IMR-90 (cell line): Measurements from ENCODE around the gene DHCR24. TPM values are rescaled to one million over a fixed set of nuclear protein-coding genes. Genes with fewer than 3 reads are reported as not detected.

ENCODE experiments used
- ATAC-seq: fragments of 200-7000 bp; cut with Tn5 transposase; 2 replicates; pipeline ENCODE4 v1.9.1; 2020; ENCODE audit warnings: low read depth, mild to moderate bottlenecking, moderate library complexity
- BruUV-seq: library from RNA; stranded (reverse); fragments of 400-500 nt; replicated peaks from 2 replicates; lab custom pipeline; 2021; lab: Mats Ljungman, UMichigan
- CTCF ChIA-PET: fragments of 300-600 bp; formaldehyde crosslinking; extraction: SDS; loops from one replicate; lab custom pipeline; 2021; ENCODE audit warnings: antibody characterized with exemption; lab: Yijun Ruan, JAX
- POLR2A ChIA-PET: fragments of 300-600 bp; sonication (Branson Sonifier 250); formaldehyde crosslinking; loops from one replicate; lab custom pipeline; 2022; ENCODE audit warnings: antibody characterized with exemption; ENCODE audit not compliant: unreplicated experiment; lab: Charles Lee
- DNase-seq: peaks from one replicate; pipeline ENCODE4 v3.0.0; 2013
- H2AFZ ChIP-seq: replicated peaks from 2 replicates; pipeline ENCODE3; 2013; ENCODE audit warnings: low read length, mild to moderate bottlenecking; ENCODE audit not compliant: poor library complexity
- H2AK5ac ChIP-seq: 2 replicates; pipeline ENCODE4 v1.6.1; 2013; ENCODE audit warnings: low read depth, low read length, inconsistent platforms
- H2AK9ac ChIP-seq: replicated peaks from 2 replicates; pipeline ENCODE3; 2013; ENCODE audit warnings: mild to moderate bottlenecking, low read depth, low read length, moderate library complexity; ENCODE audit not compliant: poor library complexity
- H2BK120ac ChIP-seq: 2 replicates; pipeline ENCODE4 v1.6.1; 2013; ENCODE audit warnings: low read depth, low read length, inconsistent platforms
- H2BK15ac ChIP-seq: 3 replicates; pipeline ENCODE4 v1.6.1; 2013; ENCODE audit warnings: low read depth, low read length, inconsistent platforms
- H2BK20ac ChIP-seq: 2 replicates; pipeline ENCODE4 v1.6.1; 2013; ENCODE audit warnings: low read depth, mild to moderate bottlenecking, inconsistent platforms, low read length, moderate library complexity
- H2BK5ac ChIP-seq: 2 replicates; pipeline ENCODE4 v1.6.1; 2013; ENCODE audit warnings: mild to moderate bottlenecking, low read depth, low read length, inconsistent platforms; ENCODE audit not compliant: poor library complexity, severe bottlenecking
- H3K14ac ChIP-seq: replicated peaks from 2 replicates; pipeline ENCODE4 v1.6.1; 2013; ENCODE audit warnings: low read depth, low read length, inconsistent platforms
- H3K18ac ChIP-seq: 2 replicates; pipeline ENCODE4 v1.6.1; 2013; ENCODE audit warnings: low read depth, low read length, control low read depth
- H3K23ac ChIP-seq: 2 replicates; pipeline ENCODE4 v1.6.1; 2013; ENCODE audit warnings: low read depth, low read length, inconsistent platforms
- H3K27ac ChIP-seq: 2 replicates; pipeline ENCODE4 v1.5.1; 2013; ENCODE audit warnings: mild to moderate bottlenecking, control low read depth, low read length; ENCODE audit not compliant: insufficient read depth
- H3K27me3 ChIP-seq: 2 replicates; pipeline ENCODE4 v1.6.1; 2013; ENCODE audit warnings: low read length; ENCODE audit not compliant: control insufficient read depth, insufficient read depth
- H3K36me3 ChIP-seq: 2 replicates; pipeline ENCODE4 v1.6.1; 2013; ENCODE audit warnings: low read length, mixed read lengths; ENCODE audit not compliant: control insufficient read depth, insufficient read depth
- H3K4ac ChIP-seq: 2 replicates; pipeline ENCODE4 v1.6.1; 2013; ENCODE audit warnings: low read depth, low read length, inconsistent platforms
- H3K4me1 ChIP-seq: 2 replicates; pipeline ENCODE4 v1.6.1; 2013; ENCODE audit warnings: low read length, mixed read lengths; ENCODE audit not compliant: control insufficient read depth, insufficient read depth
- H3K4me2 ChIP-seq: 2 replicates; pipeline ENCODE4 v1.6.1; 2013; ENCODE audit warnings: low read depth, mild to moderate bottlenecking, control low read depth, low read length, moderate library complexity
- H3K4me3 ChIP-seq: 2 replicates; pipeline ENCODE4 v1.5.1; 2013; ENCODE audit warnings: low read depth, mild to moderate bottlenecking, control low read depth, low read length, moderate library complexity; ENCODE audit not compliant: insufficient read depth
- H3K56ac ChIP-seq: 2 replicates; pipeline ENCODE4 v1.6.1; 2013; ENCODE audit warnings: low read length, inconsistent platforms; ENCODE audit not compliant: insufficient read depth; ENCODE audit errors: extremely low read depth
- H3K79me1 ChIP-seq, 2 experiments: 2 replicates each; pipeline ENCODE4 v1.6.1; 2013; ENCODE audit warnings: low read length in 2 of 2, inconsistent platforms in 1 of 2, low read depth in 1 of 2
- H3K9ac ChIP-seq: 2 replicates; pipeline ENCODE4 v1.6.1; 2013; ENCODE audit warnings: low read depth, low read length, control low read depth
- H3K9me1 ChIP-seq: 2 replicates; pipeline ENCODE4 v1.6.1; 2013; ENCODE audit warnings: low read length, inconsistent platforms; ENCODE audit not compliant: insufficient read depth
- H3K9me3 ChIP-seq: 2 replicates; pipeline ENCODE4 v1.6.1; 2013; ENCODE audit warnings: low read length; ENCODE audit not compliant: control insufficient read depth, insufficient read depth
- H4K20me1 ChIP-seq: 2 replicates; pipeline ENCODE4 v1.6.1; 2013; ENCODE audit warnings: low read length, inconsistent platforms; ENCODE audit not compliant: insufficient read depth
- H4K5ac ChIP-seq: 2 replicates; pipeline ENCODE4 v1.6.1; 2013; ENCODE audit warnings: mild to moderate bottlenecking, low read depth, low read length, control low read depth
- H4K8ac ChIP-seq, 2 experiments: 2 replicates each; pipeline ENCODE4 v1.6.1; 2013; ENCODE audit warnings: low read depth in 2 of 2, low read length in 2 of 2, control low read depth in 1 of 2, inconsistent platforms in 1 of 2
- H4K91ac ChIP-seq: 2 replicates; pipeline ENCODE4 v1.6.1; 2013; ENCODE audit warnings: low read depth, low read length, inconsistent platforms; ENCODE audit not compliant: insufficient read depth
- CEBPB ChIP-seq: IDR thresholded peaks from 2 replicates; pipeline ENCODE4 v1.6.1; 2012; ENCODE audit warnings: low read depth, low read length, improper control_type of control experiment
- CTCF ChIP-seq: conservative IDR thresholded peaks from 2 replicates; pipeline ENCODE4 v1.5.1; 2012; ENCODE audit warnings: mild to moderate bottlenecking, low read depth, low read length, improper control_type of control experiment
- MAZ ChIP-seq: IDR thresholded peaks from 2 replicates; pipeline ENCODE4 v1.6.1; 2012; ENCODE audit warnings: low read depth, mild to moderate bottlenecking, low read length, improper control_type of control experiment, moderate library complexity, borderline replicate concordance
- WGBS, 2 experiments: methylation state at CpG; one replicate each; pipeline versions ENCODE4 v1.1.5 to v1.1.7; 2013; ENCODE audit warnings: missing lambda C conversion rate in 2 of 2; ENCODE audit not compliant: insufficient read length in 1 of 2; ENCODE audit errors: extremely low coverage in 2 of 2; 5-methylcytosine and 5-hydroxymethylcytosine counted together
- dilution Hi-C: fragments of 300-500 bp; cut with HindIII; formaldehyde crosslinking; loops from one replicate; pipeline ENCODE4 v1.14.3; 2018; ENCODE audit warnings: low sequenced_read_pairs; ENCODE audit not compliant: unreplicated experiment
- in situ Hi-C: fragments of 300-500 bp; cut with MboI; formaldehyde crosslinking; loops from 3 replicates; pipeline ENCODE4 v1.14.3; 2019; ENCODE audit warnings: low sequenced_read_pairs, inconsistent platforms, mixed read lengths
- intact Hi-C: fragments of 100-400 bp; cut with micrococcal nuclease; formaldehyde crosslinking; loops from 2 replicates; pipeline ENCODE4 v1.10.0; 2022
- polyA plus RNA-seq, 3 experiments: library from polyadenylated mRNA; depleted of rRNA; stranded (reverse); fragments of >200 nt; gene quantifications; 2 replicates each; pipeline ENCODE4 v1.2.3, GENCODE V29; 2012; ENCODE audit warnings: low replicate concordance in 1 of 3
- total RNA-seq: library from RNA; depleted of rRNA; stranded (reverse); fragments of >200 nt; gene quantifications from 2 replicates; pipeline ENCODE4 v1.2.3, GENCODE V29; 2012

The DHCR24 gene
- total and polyA plus RNA-seq, 2 of the 4 experiments (the other 2 are of a cell fraction): 130 to 194 TPM

- Histone ChIP-seq H3K36me3 (no peaks in the 10 kb centered on the region), H4K5ac (no peak overlapping the region), H4K20me1 (no peaks in the 10 kb centered on the region), H3K23ac (no peak overlapping the region), H3K4me1 (no peaks in the 10 kb centered on the region), H3K4me2 (no peak overlapping the region), H3K56ac (no peak overlapping the region), H4K8ac (no peak overlapping the region), H3K9me1 (no peaks in the 10 kb centered on the region), H2BK15ac (no peak overlapping the region), H2BK20ac (no peak overlapping the region), H3K27ac (no peak overlapping the region), H4K91ac (no peak overlapping the region), H2BK5ac (no peak overlapping the region), H3K9me3 (no peaks in the 10 kb centered on the region; the same call in 1 of the 2 replicates), H3K18ac (no peak overlapping the region), H2AFZ (no peak overlapping the region), H3K4me3 (no peak overlapping the region), H3K27me3 (peaks cover 44% of the 10 kb centered on the region), H3K9ac (no peak overlapping the region), H2BK120ac (no peak overlapping the region), H3K79me1 (no peaks in the 10 kb centered on the region), H2AK5ac (no peak overlapping the region), H2AK9ac (no peak overlapping the region), H3K14ac (no peak overlapping the region), H3K4ac (no peak overlapping the region)
- CTCF ChIA-PET: no interaction called here
- TF ChIP-seq MAZ (no peak), CTCF (no peak), CEBPB (peak; percentile 44)
- dilution Hi-C loops (no loop called here), in situ Hi-C loops (loop anchor here (10.0 kb wide), 1 partner anchor 144 kb away; no protein-coding TSS in a partner anchor), intact Hi-C loops (loop anchor here (10.0 kb wide), 2 partner anchors 744 to 964 kb away; no protein-coding TSS in a partner anchor)
- BruUV-seq: no TSS peak
- POLR2A ChIA-PET: no interaction called here
- DNase-seq: no peak
- no CpG with 5 or more reads among the region's 5 CpGs for WGBS, 2 experiments
- no peak for ATAC-seq
Observed at GRCh38 chr1:54818461-54819194, 68.4 kb downstream of the DHCR24 start.
